ENCODE data around the gene ZSCAN1. TPM values are rescaled to one million over a fixed set of nuclear protein-coding genes. Genes with fewer than 3 reads are reported as not detected.

ZSCAN1 gene
- total and polyA plus RNA-seq, 10 of the 15 experiments (the other 5 are each of a cell fraction or from before 2014, with no cell fraction given) = not detected

- no peaks in the 10 kb centered on the region for H4K20me1 ChIP-seq (ENCODE audit: control insufficient read depth, insufficient read depth)
- ATAC-seq (no peak), FAIRE-seq (no peak), DNase-seq (ENCODE audit: low read depth, low spot score) (no peak)
- H3K27me3 ChIP-seq (replicated peaks in 1 of 2; ENCODE audit: control insufficient read depth in 2 of 2, insufficient read depth in 2 of 2, low read length in 1 of 2) = no peaks in the 10 kb centered on the region
- RAD21 ChIA-PET (ENCODE audit: unreplicated experiment) = no interaction called here
- H3K9me3 ChIP-seq (replicated peaks; ENCODE audit: control insufficient read depth, insufficient read depth, low read length) = peaks cover 13% of the 10 kb centered on the region; the same call in 2 of the 3 replicates
- no peak overlapping the region for H3K4me3 ChIP-seq
- no peaks in the 10 kb centered on the region for H3K79me2 ChIP-seq (ENCODE audit: control insufficient read depth, insufficient read depth, low read length)
- no peak for TF ChIP-seq SMC3 (IDR thresholded peaks at IDR 0.05; ENCODE audit: borderline replicate concordance, low read length)
- no peak for TF ChIP-seq HDAC6 (IDR thresholded peaks at IDR 0.05; ENCODE audit: unreplicated experiment)
- TF ChIP-seq RUNX3 (IDR thresholded peaks at IDR 0.05; ENCODE audit: low read length) = no peak
- no peak for TF ChIP-seq CBFB (IDR thresholded peaks at IDR 0.05; ENCODE audit: low read depth)
- TF ChIP-seq TCF3 (IDR thresholded peaks at IDR 0.05; ENCODE audit: borderline replicate concordance, insufficient read depth, low read depth, low read length) = no peak
- no peak for TF ChIP-seq NFXL1 (IDR thresholded peaks at IDR 0.05; ENCODE audit: borderline replicate concordance)
- TF ChIP-seq EZH2 (IDR thresholded peaks at IDR 0.05; ENCODE audit: borderline replicate concordance, control insufficient read depth, low read depth, low read length) = no peak
- TF ChIP-seq, protein P1, sequence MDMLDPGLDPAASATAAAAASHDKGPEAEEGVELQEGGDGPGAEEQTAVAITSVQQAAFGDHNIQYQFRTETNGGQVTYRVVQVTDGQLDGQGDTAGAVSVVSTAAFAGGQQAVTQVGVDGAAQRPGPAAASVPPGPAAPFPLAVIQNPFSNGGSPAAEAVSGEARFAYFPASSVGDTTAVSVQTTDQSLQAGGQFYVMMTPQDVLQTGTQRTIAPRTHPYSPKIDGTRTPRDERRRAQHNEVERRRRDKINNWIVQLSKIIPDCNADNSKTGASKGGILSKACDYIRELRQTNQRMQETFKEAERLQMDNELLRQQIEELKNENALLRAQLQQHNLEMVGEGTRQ (IDR thresholded peaks at IDR 0.05; ENCODE audit: borderline replicate concordance, low read depth, low read length) = no peak
- no peak for TF ChIP-seq TCF7 (IDR thresholded peaks at IDR 0.05; ENCODE audit: borderline replicate concordance)
- no peak for TF ChIP-seq RAD51 (IDR thresholded peaks at IDR 0.05)
- no peak for TF ChIP-seq BCL3 (IDR thresholded peaks at IDR 0.05; ENCODE audit: borderline replicate concordance, insufficient read depth, low read depth, low read length, poor library complexity, severe bottlenecking)
- no peak for TF ChIP-seq SIN3A (IDR thresholded peaks at IDR 0.05; ENCODE audit: low read depth, low read length)
- no peak for TF ChIP-seq MYB (IDR thresholded peaks at IDR 0.05; ENCODE audit: borderline replicate concordance, low read depth, low read length)
- TF ChIP-seq NBN (IDR thresholded peaks at IDR 0.05) = no peak
- no peak for TF ChIP-seq NR2F1 (conservative IDR thresholded peaks at IDR 0.05)
- TF ChIP-seq ETV6 (conservative IDR thresholded peaks at IDR 0.05 in 1 of 2, IDR thresholded peaks at IDR 0.05 in 1 of 2; ENCODE audit: borderline replicate concordance in 1 of 2, low read depth in 1 of 2) = no peak
- TF ChIP-seq, protein P2, sequence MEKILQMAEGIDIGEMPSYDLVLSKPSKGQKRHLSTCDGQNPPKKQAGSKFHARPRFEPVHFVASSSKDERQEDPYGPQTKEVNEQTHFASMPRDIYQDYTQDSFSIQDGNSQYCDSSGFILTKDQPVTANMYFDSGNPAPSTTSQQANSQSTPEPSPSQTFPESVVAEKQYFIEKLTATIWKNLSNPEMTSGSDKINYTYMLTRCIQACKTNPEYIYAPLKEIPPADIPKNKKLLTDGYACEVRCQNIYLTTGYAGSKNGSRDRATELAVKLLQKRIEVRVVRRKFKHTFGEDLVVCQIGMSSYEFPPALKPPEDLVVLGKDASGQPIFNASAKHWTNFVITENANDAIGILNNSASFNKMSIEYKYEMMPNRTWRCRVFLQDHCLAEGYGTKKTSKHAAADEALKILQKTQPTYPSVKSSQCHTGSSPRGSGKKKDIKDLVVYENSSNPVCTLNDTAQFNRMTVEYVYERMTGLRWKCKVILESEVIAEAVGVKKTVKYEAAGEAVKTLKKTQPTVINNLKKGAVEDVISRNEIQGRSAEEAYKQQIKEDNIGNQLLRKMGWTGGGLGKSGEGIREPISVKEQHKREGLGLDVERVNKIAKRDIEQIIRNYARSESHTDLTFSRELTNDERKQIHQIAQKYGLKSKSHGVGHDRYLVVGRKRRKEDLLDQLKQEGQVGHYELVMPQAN (conservative IDR thresholded peaks at IDR 0.05) = no peak
- TF ChIP-seq IRF5 (IDR thresholded peaks at IDR 0.05; ENCODE audit: borderline replicate concordance) = no peak
- H3K27ac ChIP-seq (ENCODE audit: control insufficient read depth, insufficient read depth) = no peak overlapping the region
- no peak overlapping the region for H3K9ac ChIP-seq (ENCODE audit: control insufficient read depth, insufficient read depth, low read length)
- no TSS peak for BruUV-seq (replicated peaks)
- intact Hi-C loops (cut with micrococcal nuclease; ENCODE audit: unreplicated experiment) (no loop called here), in situ Hi-C loops (cut with MboI) (no loop called here)
- peak overlapping the region; percentile 17; the same call in 1 of the 2 replicates for H3K4me2 ChIP-seq (ENCODE audit: control insufficient read depth, insufficient read depth)
- POLR2A ChIA-PET = no interaction called here
- H3K4me1 ChIP-seq (ENCODE audit: control insufficient read depth, insufficient read depth, low read length) = no peaks in the 10 kb centered on the region
- CTCF ChIA-PET = no interaction called here
- peak overlapping the region; percentile 39; the same call in 1 of the 2 replicates for H2AFZ ChIP-seq (ENCODE audit: control insufficient read depth, low read depth, low read length)
- no peaks in the 10 kb centered on the region for H3K36me3 ChIP-seq (ENCODE audit: control insufficient read depth in 2 of 2, insufficient read depth in 2 of 2, low read length in 1 of 2)
- WGBS (ENCODE audit: insufficient coverage, insufficient replicate concordance, low lambda C conversion rate, missing lambda C conversion rate) = 26% methylated on average over 2 of the region's 2 CpGs
- SMC1A ChIA-PET (ENCODE audit: uncharacterized antibody, unreplicated experiment) = no interaction called here
Measured at GRCh38 chr19:58098682-58098998, 64.8 kb downstream of the ZSCAN1 start.

Data from GM12878 (cell line).